HG02642 (cell line): Measurements from ENCODE around the gene SH3RF2.

Source experiments
- ATAC-seq: cut with Tn5 transposase; IDR thresholded peaks from one replicate; pipeline ENCODE4 v1.9.1; 2021; ENCODE audit warnings: mild to moderate bottlenecking; ENCODE audit not compliant: unreplicated experiment, poor library complexity

Gene SH3RF2

DNA sequence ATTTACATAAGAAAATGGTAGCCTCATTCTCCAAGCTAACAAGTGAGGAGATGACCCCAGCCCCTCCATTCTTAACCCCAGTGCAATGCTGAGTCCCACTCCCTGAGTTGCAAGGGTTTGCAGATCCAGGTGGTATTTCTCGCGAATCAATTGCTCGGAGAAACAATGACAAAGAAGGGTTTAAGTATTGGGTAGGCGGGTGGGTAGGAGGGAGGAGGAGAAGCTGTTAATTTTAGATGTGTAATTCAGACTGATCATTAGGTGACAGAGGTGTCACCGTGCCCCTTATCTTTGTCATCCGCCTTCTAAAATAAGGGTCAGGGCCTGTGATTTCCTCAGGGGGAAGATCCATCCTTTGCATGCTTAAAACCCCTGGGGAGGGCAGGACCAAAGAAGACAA, 17.0 kb upstream of the SH3RF2 start:
- no peak for ATAC-seq

DNA sequence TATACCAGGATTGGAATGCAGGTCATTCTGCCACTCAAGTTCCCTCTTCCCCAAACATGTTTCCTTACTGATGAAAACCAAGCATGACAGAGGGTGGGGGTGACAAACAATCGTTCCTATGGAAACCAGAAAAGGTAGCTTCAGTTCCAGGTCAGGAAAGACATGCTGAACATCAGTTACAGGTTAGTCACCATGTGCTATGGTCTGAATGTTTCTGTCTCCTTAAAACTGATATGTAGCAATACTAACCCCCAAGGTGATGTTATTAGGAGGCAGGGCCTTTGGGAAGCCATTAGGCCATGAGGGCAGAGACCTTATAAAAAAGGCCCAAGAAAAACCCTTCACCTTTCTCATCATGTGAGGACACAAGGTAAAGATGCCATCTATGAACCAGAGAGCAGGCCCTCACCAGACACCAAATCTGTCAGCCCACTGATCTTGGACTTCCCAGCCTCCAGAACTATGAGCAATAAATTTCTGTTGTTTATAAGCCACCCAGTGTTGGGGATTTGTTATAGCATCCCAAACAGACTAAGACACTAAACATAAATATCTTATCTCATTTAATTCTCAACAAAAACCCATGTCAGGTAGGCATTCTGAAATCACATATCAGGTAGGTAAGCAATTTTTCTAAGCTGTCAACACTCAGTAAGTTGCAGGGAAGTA, 15.7 kb upstream of the SH3RF2 start:
- no peak for ATAC-seq

DNA sequence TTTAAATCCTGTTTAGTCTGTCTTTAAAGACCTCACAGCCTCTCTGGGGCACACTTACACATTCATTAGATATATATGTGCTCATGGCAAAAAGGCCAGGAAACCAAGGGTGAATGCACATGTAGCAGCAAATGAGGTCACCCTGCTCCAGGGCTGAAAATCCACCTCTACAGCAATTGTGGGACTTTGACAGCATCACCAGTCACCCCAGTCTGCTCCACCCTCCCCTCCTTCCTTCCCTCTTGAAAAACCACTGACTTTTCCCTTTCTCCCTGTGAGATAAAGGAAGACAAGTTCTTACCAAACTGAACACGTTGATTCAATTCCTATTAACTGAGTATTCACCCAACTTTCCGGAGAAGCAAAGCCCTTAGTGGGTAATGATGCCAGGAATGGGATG, 15.2 kb upstream of the SH3RF2 start:
- no peak for ATAC-seq

DNA sequence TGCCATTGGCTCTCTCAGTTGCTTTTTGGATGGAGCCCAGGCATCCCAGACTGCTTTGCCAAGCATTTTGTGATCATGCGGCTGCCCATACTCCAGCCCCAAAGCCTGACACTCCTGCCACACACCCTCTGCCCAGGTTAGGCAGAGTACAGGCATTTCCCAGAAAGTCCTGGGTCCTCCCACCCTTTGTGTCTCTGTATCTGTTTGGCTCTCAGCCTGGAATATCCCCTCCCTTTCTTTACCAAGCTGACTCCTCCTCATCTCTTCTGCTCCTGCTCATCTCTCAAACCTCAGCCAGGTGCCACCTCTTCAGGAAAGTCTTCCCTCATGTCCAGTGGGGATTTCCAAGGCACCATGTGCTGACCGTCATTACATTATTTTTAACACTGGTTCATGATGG, 14.3 kb upstream of the SH3RF2 start:
- no peak for ATAC-seq

DNA sequence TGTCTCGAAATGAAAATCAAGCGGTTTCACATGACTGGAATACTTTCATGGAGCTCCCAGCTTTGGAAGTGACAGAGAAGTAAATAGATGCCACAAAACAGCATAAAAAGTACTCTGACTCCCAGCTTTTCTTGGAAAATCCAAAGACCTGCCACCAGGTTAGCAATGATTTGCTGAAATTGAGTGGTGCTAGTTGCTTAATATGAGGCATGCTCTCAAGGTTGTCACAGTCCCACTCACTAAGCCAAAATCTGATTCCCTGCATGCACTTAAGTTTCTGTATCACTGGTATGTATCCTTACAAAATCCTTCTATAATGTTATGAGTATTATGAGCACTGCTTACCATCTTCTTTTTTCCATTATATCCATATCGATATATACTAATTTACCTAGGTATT, 13.0 kb upstream of the SH3RF2 start:
- ATAC-seq = no peak

DNA sequence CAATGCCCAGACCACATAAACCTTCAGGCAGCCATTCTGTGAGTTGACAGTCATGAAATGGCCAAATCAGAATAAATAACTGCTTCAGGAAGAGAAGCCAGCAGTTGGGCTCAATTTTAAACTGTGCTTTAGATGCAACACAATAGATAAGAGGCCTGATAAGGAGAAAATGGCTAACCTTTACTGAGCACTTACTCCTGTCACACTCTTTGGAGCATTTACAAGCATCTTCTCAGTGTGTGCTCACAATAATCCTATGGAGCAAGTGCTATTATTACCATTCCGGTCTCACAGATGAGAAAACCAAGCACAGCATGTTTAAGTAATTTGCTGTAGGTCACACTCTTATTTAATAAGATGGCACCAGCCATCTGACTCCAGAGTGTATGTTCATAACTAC, 11.5 kb upstream of the SH3RF2 start:
- ATAC-seq = no peak

DNA sequence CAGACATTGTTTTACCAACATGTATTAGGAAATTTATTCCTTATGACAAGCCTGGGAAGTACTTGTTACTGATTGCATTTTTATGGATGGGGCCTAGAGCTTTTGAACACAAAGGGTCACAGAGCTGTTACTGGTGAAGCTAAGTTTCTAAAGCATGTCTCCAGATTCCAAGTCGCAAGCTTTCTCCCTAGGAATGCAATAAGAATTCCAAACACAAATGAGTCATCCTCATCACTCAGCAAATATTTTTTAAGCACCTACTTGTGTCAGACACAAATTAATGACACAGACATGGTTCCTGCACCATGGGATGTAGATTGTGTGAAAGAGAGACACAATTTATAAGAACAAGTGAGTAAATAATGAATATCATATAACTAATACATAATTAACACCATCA, 11.0 kb upstream of the SH3RF2 start:
- no peak for ATAC-seq

DNA sequence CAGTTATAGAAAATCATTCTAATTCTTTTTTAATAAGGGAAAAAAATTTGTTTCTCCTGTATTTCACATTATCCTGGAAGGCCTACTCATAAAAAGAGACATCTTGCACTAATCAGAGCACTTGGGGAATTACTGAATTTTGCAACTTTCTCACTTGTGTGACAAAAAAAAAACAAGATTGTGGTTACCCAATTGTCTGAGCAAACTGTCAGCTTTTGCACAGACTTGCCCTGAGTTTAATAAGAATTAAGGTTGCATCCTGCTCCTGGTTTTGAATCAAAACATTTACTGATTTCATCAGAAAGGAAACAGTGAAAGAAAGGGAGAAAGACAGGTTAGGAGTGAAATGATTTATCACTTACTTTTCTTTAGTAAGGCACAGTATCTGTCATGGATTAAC, 10.6 kb upstream of the SH3RF2 start:
- ATAC-seq = no peak

DNA sequence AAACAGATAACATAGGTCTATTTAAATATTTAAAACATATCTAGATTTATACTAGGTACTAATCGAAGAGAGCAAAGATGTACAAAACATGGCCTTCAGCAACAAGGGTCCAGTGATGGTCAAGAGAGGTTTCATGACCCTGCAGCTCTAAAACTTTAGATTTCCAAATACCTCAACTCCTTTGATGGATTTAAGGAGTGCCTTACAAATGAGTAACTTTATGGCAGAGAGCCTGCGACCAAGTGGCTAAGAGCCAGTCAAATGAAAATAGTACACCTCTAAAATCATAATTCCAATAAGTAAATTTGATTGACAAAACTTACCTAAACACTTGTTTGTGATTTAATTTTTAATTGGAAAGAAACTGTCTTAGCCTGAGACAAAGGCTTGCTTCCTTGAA, 4.7 kb upstream of the SH3RF2 start:
- no peak for ATAC-seq

DNA sequence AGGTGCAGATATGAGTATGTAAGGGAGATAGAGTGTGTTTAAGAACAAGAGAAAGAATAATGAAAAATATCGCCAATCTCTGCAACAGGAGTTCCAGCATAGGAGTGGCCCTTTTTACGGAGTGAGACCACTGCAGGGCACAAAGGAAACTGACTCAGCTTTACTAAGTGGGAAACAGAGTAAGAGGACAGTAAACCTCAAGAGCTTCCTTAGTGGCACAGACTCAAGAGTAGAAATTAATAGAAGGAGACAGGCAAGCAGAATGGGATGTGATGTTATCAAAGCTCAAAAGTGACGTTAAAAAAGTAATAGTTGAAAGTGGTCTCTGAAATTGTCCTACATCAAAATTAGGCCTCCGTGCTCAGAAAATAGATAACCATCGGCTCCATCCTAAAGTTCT, 2.1 kb upstream of the SH3RF2 start:
- no peak for ATAC-seq

DNA sequence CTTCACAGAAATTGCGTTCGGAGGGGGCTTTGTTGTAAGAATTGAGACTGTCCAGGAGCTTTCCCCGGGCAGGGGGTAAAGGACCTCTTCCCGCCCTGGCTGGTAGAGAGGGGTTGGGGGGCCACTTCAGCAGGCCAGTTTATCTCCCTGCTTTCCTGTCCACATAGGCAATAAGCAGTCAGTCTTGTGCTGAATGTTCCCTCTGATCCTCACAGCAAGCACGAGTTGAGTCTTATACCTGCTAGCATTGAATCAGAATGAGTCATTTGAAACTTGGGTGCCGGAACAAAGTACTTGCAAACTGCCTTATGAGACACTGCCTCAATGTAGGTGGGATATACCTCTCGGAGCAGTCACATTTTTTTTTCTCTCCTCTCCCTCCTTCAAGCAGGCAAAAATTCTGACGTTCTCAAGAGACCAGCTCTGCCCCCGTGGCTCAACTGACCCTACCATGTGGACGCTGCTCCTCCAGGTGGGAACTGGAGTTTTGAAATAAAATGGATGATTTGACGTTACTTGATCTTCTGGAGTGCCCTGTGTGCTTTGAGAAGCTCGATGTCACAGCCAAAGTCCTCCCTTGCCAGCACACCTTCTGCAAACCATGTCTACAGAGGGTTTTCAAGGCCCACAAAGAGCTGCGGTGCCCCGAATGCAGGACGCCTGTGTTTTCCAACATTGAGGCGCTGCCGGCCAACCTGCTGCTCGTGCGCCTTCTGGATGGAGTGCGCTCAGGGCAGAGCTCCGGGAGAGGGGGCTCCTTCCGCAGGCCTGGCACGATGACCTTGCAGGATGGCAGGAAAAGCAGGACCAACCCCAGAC, 1.3 kb downstream of the SH3RF2 start:
- no peak for ATAC-seq

DNA sequence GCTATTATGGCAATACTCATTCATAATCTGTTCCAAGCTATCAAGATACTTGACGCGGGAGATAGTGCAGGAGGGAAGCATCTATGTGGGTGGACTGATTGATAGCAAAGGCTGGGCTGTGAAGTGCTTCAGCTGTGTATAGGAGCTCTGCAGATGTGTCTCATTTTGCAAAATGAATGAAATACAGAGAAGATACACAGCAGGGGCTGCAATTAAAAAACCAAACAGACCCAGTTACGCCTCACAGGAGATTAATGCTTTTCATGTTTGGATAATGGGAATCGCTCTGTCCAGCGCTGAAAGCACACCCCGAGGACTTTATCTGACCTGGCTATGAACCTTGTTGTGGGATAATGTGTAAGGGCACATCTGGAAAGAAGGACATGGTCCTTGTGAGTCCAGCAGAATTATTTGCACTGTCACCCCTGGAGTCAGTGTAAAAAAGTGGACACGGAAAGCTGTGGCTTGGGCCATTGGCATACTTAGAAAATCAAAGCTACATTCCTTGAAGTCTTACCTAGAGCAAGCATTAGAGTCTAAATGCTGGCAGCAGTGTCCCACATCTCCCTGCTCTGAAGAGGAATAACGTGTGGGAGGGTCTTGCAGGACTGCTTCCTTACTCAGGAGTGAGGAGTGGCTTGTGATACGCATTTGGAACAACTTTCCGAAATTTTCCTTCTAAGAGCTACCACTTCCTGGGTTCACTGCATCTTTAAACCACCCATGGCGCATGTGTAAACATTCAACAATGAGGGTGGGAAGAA, 2.6 kb downstream of the SH3RF2 start:
- ATAC-seq = no peak

DNA sequence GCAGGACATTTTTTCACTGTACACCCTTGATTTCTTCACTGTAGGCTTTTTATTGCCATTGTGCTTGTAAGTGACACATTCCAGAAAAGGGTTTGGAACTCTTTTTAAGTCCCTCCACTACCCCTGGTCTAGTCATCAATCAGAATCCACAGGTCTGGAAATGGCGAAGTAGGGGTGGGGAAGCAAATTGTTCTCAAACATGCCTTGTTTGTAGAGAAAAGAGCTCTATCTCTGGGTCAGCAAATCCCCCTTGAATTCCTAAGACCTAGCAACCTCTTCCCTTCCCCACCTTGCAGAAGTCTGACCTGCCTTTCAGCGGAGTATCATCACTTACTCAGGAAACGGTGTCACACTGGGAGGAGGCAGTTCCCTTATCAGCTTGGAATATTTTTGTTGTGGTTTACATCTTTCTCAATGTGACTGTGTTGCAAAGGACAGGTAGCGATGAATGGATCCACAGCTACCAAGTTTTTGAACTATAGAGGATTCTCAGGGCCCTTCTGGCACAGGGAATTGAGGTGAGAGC, 3.2 kb downstream of the SH3RF2 start:
- ATAC-seq = no peak

DNA sequence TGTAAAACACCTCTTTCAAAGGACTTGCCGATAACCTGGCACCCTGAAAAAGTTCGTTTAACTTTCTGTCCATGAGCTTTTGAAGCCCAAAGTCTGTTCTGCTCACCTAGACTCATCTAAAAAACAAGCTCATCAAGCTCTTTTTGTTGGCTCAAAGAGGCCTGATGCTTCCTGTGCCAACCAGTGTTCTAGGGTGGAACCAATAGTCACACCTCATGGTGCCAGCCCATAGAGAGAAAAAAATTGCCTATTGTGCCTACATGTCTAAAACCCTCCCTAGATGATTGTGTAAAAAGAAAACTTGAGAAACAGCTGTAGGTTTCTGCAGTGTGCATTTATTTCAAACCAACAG, 4.7 kb downstream of the SH3RF2 start:
- ATAC-seq = no peak

DNA sequence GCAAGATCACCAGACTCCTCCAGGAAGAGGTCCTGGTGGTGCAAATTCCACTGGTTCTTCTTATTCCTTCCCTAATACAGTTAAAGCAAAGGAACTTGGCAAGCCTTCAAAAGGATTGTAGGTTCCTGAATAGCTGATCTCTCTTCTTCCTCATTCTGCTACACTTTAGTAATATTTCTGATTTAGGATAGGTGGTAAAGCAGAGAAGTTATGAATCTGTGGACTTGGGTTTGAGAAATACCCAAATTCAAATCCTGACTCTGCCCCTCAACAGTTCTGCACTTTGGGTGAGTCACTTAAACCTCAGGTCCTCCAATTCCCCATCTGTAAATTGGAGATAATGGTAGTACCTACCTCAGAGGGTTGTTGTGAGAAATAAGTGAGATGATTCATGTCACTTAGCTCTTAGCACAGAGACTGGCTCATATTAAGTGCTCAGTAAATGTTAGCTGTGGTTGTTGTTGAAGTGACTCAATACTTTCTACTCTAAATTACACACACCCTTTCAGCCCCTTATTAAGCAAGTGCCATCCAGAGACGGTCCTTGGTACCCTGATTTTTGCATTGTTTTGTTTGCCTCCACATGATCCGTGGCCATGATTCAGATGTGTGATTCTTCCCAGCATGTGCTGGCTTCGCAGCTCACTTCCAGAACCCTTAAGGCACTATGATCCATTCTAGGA, 5.2 kb downstream of the SH3RF2 start:
- no peak for ATAC-seq

DNA sequence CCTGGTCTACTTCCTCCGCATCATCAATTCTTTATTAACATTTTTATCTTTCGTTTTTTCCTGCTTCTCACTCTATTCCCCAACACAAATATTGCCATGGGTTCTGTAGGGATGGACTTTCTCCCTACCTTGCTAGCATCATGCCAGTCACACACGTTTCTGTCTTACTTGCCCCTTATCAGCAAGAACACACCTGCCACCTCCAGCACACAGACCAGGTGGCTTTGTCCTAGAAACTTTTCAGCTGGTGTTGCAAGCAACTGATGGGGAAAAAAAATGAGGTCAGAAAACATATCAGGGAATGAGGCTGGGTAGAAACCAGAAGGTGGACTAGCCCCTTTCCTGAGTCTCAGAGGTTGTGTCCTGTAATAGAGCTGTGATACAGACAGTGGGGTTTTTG, 5.8 kb downstream of the SH3RF2 start:
- ATAC-seq = no peak

DNA sequence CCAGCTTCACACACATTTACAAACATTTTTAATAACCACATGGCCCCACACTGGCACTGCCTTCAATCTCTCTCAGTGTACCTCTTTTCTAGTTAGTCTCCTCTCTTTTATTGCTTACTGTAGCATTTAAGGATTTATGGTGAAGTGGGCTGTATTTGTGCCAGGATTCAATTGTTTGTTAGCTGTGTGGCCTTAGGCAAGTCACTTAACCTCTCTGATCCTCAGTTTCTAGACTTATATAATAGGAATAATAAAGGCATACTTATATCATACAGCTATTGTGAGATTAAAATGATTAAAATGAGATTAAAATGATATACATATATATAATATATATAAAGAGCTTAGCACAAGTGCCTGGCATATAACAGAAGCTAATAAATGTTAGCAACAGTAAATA, 6.4 kb downstream of the SH3RF2 start:
- ATAC-seq = no peak

DNA sequence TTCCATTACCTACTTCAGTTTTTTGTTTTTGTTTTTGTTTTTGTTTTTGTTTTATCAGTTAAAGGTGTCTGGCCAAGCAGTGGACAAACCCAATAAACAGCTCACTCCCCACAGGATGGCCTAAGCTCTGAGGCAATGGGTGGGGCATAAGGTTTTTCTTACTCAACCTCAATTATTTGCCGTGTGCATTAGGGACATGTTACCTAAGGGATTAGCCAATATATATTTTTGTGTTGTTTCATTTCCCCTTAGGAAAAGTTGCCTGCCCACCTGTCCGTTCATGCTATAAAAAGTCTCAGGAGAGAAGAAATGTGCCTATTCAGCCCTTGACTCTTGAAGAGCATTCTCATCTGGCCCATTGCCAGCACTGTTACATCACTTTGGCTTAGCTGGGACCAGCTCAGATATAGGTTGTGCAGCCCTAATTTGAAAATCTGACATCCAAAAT, 7.3 kb downstream of the SH3RF2 start:
- ATAC-seq = no peak

DNA sequence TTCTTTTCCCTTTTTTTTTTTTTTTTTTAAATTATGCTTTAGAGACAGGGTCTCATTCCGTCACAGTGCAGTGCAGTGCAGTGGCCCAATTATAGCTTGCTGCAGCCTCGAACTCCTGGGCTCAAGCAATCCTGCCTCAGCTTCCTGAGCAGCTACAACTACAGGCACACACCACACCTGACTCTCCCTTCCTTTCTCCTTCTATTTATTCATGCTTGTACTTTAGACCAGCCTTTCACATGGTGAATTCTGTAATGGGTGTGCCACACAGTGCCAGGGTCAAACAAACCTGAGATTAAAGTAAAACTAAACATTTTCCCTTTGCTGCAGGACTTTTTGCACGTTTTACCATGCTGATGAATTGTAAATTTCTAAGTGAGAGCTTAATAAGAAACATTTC, 8.0 kb downstream of the SH3RF2 start:
- ATAC-seq = no peak

DNA sequence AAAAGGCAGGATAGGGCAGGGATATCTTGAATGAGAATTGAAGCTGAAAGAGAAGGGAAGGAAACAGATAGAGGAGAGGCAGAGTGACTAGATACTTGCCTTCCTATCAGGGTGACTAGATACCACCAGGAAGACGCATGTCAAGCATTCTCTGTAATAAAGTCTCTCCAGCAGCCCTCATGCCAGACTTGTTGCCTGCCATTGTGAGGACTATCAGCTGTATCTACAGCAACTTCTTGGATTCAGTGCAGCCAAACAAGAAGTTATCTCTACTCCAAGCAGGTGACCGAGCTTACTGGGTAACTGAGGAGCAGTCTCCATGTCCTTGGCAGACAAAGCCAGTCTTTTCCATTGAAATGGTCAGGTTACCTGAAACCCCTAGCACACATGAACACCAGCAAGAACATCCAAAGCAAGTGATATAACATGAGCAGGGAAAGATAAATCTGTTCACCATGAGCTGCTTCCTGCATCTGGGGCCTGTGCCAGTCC, 9.3 kb downstream of the SH3RF2 start:
- ATAC-seq = no peak
